ENCODE data around the gene PBX1. TPM values are rescaled to one million over a fixed set of nuclear protein-coding genes. Genes with fewer than 3 reads are reported as not detected.

PBX1 gene
- total and polyA plus RNA-seq, 7 donors, result 6.7 to 168 (median 118) TPM

GRCh38 chr1:164624400-164624799, 65.4 kb downstream of the PBX1 start:
- 23 to 67% methylated on average over 1 of the region's 1 CpG for WGBS, 2 donors
- intact Hi-C loops (cut with DNase I), result loop anchor here (5.0 kb wide), 1 partner anchor 1087 kb away; no protein-coding TSS in a partner anchor
- Histone ChIP-seq H3K4me3 (no peak overlapping the region), H3K9me3 (no peaks in the 10 kb centered on the region), H3K4me1 (peaks cover 0 to 90% (median 84%) of the 10 kb centered on the region in 4 donors), H3K27me3 (no peaks in the 10 kb centered on the region), H3K27ac (peak overlapping the region in 2 of 4 donors; percentile 0 to 76), H3K36me3 (peaks cover 0 to 4% (median 0%) of the 10 kb centered on the region in 4 donors)
- DNase-seq, result no peak
- TF ChIP-seq POLR2A (IDR thresholded peaks at IDR 0.05) (no peak), EP300 (IDR thresholded peaks at IDR 0.05) (no peak), CTCF (IDR thresholded peaks at IDR 0.05) (no peak), POLR2AphosphoS5 (IDR thresholded peaks at IDR 0.05) (no peak)

GRCh38 chr1:164625004-164625617, 66.1 kb downstream of the PBX1 start:
- intact Hi-C loops (cut with DNase I), result no loop called here
- no peaks in the 10 kb centered on the region for H3K27me3 ChIP-seq
- H3K4me1 ChIP-seq, result peaks cover 0 to 90% (median 84%) of the 10 kb centered on the region in 4 donors
- peak overlapping the region in 3 of 4 donors; percentile 0 to 55 (median 51) for H3K27ac ChIP-seq
- H3K9me3 ChIP-seq, result no peaks in the 10 kb centered on the region
- DNase-seq, result no peak
- H3K36me3 ChIP-seq, result peaks cover 0 to 4% (median 0%) of the 10 kb centered on the region in 4 donors
- 44 to 85% methylated on average over 7 of the region's 7 CpGs for WGBS, 2 donors
- H3K4me3 ChIP-seq, result no peak overlapping the region
- TF ChIP-seq EP300 (IDR thresholded peaks at IDR 0.05), result no peak
- peak in 3 of 4 experiments; percentile 42 to 45 (median 42) for TF ChIP-seq CTCF (IDR thresholded peaks at IDR 0.05)

- Histone ChIP-seq H3K4me3 (no peak overlapping the region), H3K27ac (peak overlapping the region; percentile 28 to 84 (median 45)), H3K36me3 (peaks cover 0 to 4% (median 0%) of the 10 kb centered on the region in 4 donors), H3K9me3 (no peaks in the 10 kb centered on the region), H3K4me1 (peaks cover 0 to 86% (median 75%) of the 10 kb centered on the region in 4 donors), H3K27me3 (no peaks in the 10 kb centered on the region)
- DNase-seq, result no peak
- TF ChIP-seq POLR2AphosphoS5 (IDR thresholded peaks at IDR 0.05) (no peak), CTCF (IDR thresholded peaks at IDR 0.05) (no peak), POLR2A (IDR thresholded peaks at IDR 0.05) (no peak), EP300 (IDR thresholded peaks at IDR 0.05) (no peak)
- WGBS, 2 donors, result 60 to 74% methylated on average over 7 of the region's 7 CpGs
- intact Hi-C loops (cut with DNase I), result no loop called here
Measured at GRCh38 chr1:164628772-164629171, 69.8 kb downstream of the PBX1 start.

- peak overlapping the region; percentile 39 to 86 (median 68) for H3K27ac ChIP-seq
- H3K4me3 ChIP-seq, result no peak overlapping the region
Measured at GRCh38 chr1:164629971-164630370, 71.0 kb downstream of the PBX1 start.

GRCh38 chr1:164630626-164631396, 71.8 kb downstream of the PBX1 start:
- WGBS, 2 donors, result 63 to 72% methylated on average over 3 of the region's 3 CpGs
- Histone ChIP-seq H3K27ac (peak overlapping the region; percentile 39 to 86 (median 68)), H3K4me1 (peaks cover 0 to 87% (median 75%) of the 10 kb centered on the region in 4 donors), H3K9me3 (no peaks in the 10 kb centered on the region), H3K27me3 (no peaks in the 10 kb centered on the region), H3K36me3 (peaks cover 0 to 4% (median 0%) of the 10 kb centered on the region in 4 donors), H3K4me3 (no peak overlapping the region)
- no peak for DNase-seq
- no peak for TF ChIP-seq CTCF (IDR thresholded peaks at IDR 0.05)
- TF ChIP-seq POLR2A (IDR thresholded peaks at IDR 0.05), result no peak
- intact Hi-C loops (cut with DNase I), result no loop called here

More at GRCh38 chr1:164629971-164630370, 71.0 kb downstream of the PBX1 start:
- H3K27me3 ChIP-seq, result no peaks in the 10 kb centered on the region
- TF ChIP-seq EP300 (IDR thresholded peaks at IDR 0.05), result no peak
- TF ChIP-seq POLR2AphosphoS5 (IDR thresholded peaks at IDR 0.05), result peak in 2 of 4 donors; percentile 6 to 7
- H3K9me3 ChIP-seq, result no peaks in the 10 kb centered on the region
- peaks cover 0 to 85% (median 74%) of the 10 kb centered on the region in 4 donors for H3K4me1 ChIP-seq
- intact Hi-C loops (cut with DNase I), result no loop called here
- no peak for DNase-seq
- peaks cover 0 to 4% (median 0%) of the 10 kb centered on the region in 4 donors for H3K36me3 ChIP-seq
- 87 to 94% methylated on average over 8 of the region's 8 CpGs for WGBS, 2 donors

All from sigmoid colon (tissue), 7 donors.